ENCODE data around the gene C1S. TPM values are rescaled to one million over a fixed set of nuclear protein-coding genes. Genes with fewer than 3 reads are reported as not detected.
A peak's percentile ranks its signal among the peaks of the same experiment; 100 is the strongest.

C1S gene
- total RNA-seq, 1 experiment from 2014 or later: 7.1 TPM

DNA sequence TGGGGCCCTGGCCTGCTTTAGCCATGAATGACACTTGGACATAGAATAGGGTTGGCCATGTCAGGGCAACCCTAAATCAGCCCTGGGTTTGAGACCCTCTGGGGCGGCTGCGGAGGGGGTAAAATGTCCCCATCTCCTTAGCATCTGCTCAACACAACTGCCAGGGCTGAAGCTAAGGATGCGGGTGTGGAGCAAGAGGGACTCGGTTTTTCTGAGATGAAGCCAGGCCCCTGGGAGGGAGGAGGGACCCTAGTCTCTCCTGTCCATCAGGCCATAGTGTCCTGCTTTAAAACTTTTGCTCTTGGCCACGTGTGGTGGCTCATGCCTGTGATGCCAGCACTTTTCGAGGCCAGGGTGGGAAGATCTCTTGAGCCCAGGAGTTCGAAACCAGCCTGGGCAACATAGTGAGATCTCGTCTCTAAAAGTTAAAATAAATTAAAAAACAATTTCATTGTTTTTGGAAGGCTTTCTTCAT lies 32.5 kb downstream of the C1S start:
- H3K27me3 Mint-ChIP-seq (ENCODE audit: unreplicated experiment): peaks cover 44% of the 10 kb centered on the region
- no peak for DNase-seq
- H3K36me3 Mint-ChIP-seq (ENCODE audit: insufficient read depth, unreplicated experiment): peaks cover 31% of the 10 kb centered on the region
- BruUV-seq (replicated peaks): no TSS peak
- intact Hi-C loops (cut with micrococcal nuclease; ENCODE audit: unreplicated experiment): loop anchor here (1.0 to 5.0 kb wide), 3 partner anchors 33 to 149 kb away; partner anchors contain the start of genes C12orf57, C1S and LPCAT3
- TF ChIP-seq, protein P1, sequence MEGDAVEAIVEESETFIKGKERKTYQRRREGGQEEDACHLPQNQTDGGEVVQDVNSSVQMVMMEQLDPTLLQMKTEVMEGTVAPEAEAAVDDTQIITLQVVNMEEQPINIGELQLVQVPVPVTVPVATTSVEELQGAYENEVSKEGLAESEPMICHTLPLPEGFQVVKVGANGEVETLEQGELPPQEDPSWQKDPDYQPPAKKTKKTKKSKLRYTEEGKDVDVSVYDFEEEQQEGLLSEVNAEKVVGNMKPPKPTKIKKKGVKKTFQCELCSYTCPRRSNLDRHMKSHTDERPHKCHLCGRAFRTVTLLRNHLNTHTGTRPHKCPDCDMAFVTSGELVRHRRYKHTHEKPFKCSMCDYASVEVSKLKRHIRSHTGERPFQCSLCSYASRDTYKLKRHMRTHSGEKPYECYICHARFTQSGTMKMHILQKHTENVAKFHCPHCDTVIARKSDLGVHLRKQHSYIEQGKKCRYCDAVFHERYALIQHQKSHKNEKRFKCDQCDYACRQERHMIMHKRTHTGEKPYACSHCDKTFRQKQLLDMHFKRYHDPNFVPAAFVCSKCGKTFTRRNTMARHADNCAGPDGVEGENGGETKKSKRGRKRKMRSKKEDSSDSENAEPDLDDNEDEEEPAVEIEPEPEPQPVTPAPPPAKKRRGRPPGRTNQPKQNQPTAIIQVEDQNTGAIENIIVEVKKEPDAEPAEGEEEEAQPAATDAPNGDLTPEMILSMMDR (IDR thresholded peaks at IDR 0.05; ENCODE audit: unreplicated experiment): no peak
- CTCF ChIA-PET: no interaction called here
- H3K27ac Mint-ChIP-seq (ENCODE audit: unreplicated experiment): no peak overlapping the region
- H3K4me1 Mint-ChIP-seq (ENCODE audit: low read depth, unreplicated experiment): no peaks in the 10 kb centered on the region
- H3K4me3 Mint-ChIP-seq (ENCODE audit: low read depth, unreplicated experiment): peak overlapping the region; percentile 57
- H3K9me3 Mint-ChIP-seq (ENCODE audit: low read depth, unreplicated experiment): no peaks in the 10 kb centered on the region

DNA sequence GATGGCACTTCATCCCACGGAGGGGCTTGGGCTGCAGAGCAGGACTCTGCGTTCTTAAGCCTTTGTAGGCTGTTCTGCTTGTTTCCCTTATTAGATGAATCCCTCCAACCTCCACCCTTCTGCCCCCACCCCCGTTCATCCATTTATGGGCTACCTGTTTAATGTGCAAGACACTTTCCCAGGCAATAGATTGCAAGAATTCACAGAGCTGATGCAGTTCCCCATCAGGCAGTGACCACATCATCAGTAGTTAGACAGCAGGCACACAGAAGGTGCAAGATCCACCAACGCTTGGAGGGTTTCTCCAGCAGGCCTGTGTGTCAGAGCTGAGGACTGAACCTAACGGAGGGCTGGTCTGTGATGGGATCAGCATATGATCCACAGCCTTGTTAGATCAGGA lies 33.0 kb downstream of the C1S start:
- Mint-ChIP-seq H3K36me3 (ENCODE audit: insufficient read depth, unreplicated experiment) (peaks cover 31% of the 10 kb centered on the region), H3K4me3 (ENCODE audit: low read depth, unreplicated experiment) (no peak overlapping the region), H3K9me3 (ENCODE audit: low read depth, unreplicated experiment) (no peaks in the 10 kb centered on the region), H3K27ac (ENCODE audit: unreplicated experiment) (peak overlapping the region; percentile 16), H3K4me1 (ENCODE audit: low read depth, unreplicated experiment) (no peaks in the 10 kb centered on the region), H3K27me3 (ENCODE audit: unreplicated experiment) (peaks cover 41% of the 10 kb centered on the region)
- no peak for DNase-seq
- BruUV-seq (replicated peaks): no TSS peak
- TF ChIP-seq, protein P1 (IDR thresholded peaks at IDR 0.05; ENCODE audit: unreplicated experiment): no peak
- intact Hi-C loops (cut with micrococcal nuclease; ENCODE audit: unreplicated experiment): loop anchor here (5.0 kb wide), 1 partner anchor 76 kb away; the partner anchor contains the start of gene LPCAT3
- CTCF ChIA-PET: interaction anchor here (0.6 to 0.9 kb wide), 2 partner anchors 25 to 165 kb away, joined by 3 to 8 read pairs; no protein-coding TSS in a partner anchor

DNA sequence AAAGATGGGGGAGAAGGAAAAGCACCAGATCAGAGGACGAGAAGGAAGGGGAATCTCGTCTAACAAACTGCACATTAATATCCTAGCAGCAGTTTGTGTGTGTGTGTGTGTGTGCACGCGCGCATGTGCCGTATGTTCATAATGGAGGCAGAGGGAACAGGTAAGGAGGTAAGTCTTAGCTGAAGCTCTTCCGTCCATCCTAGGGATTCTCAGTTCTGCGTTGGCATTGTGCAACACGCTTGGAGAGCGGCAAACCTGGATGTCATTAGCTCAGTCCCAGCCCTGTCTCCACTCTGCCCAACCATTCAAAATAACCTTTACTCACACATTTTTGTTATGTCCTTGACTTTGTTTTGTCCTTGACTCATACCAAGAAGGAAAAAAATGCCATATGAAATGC lies 33.4 kb downstream of the C1S start:
- Mint-ChIP-seq H3K27me3 (ENCODE audit: unreplicated experiment) (peaks cover 37% of the 10 kb centered on the region), H3K4me3 (ENCODE audit: low read depth, unreplicated experiment) (no peak overlapping the region)
- CTCF ChIA-PET: interaction anchor here (0.6 to 0.9 kb wide), 2 partner anchors 25 to 166 kb away, joined by 3 to 8 read pairs; no protein-coding TSS in a partner anchor

DNA sequence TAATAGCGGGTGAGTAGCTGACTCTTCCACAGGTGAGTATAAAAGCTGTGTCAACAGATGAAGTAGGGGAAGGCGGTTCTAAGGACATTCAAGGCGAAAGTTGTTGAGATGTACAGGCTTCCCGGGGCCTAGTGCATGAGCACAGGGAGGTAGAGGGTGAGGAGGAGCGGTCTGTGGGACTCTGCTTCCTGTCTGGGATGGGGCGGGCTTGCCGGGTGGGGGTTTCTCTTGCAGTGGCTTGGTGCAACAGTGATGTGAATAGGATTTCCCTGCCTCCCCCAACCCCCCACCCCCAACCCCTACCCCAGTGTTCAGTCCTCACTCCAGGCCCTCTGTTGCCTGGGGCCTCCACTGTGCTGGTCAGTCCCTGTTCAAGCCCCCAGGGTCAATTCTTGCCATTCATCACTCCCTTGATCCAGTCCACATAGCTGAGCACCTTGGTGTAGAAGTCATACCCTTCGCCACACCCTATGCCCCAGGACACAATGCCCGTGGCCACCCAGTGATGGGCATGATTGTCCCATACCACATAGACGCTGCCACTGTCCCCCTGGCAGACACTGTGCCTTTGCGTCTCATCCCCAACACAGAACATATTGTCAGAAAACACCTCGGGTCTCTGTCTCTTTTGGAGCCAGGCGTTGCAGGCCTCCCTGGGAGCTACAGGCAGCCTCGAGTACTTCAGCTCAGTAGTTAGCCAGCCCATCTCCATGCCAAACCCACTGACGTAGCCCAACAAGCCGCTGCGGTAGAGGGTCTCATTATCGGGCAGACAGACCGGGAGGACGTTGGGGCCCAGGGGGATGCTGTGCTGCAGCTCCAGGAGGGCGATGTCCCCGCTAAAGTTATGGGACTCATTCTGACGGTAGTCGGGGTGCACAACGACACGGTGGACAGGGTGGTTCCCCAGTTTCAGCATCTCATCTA lies 35.8 kb downstream of the C1S start:
- TF ChIP-seq, protein P1 (IDR thresholded peaks at IDR 0.05; ENCODE audit: unreplicated experiment): no peak
- Mint-ChIP-seq H3K27ac (ENCODE audit: unreplicated experiment) (no peak overlapping the region), H3K4me1 (ENCODE audit: low read depth, unreplicated experiment) (no peaks in the 10 kb centered on the region), H3K9me3 (ENCODE audit: low read depth, unreplicated experiment) (no peaks in the 10 kb centered on the region), H3K36me3 (ENCODE audit: insufficient read depth, unreplicated experiment) (peaks cover 31% of the 10 kb centered on the region), H3K27me3 (ENCODE audit: unreplicated experiment) (peaks cover 16% of the 10 kb centered on the region), H3K4me3 (ENCODE audit: low read depth, unreplicated experiment) (no peak overlapping the region)
- intact Hi-C loops (cut with micrococcal nuclease; ENCODE audit: unreplicated experiment): no loop called here
- no peak for DNase-seq
- no TSS peak for BruUV-seq (replicated peaks)
- CTCF ChIA-PET: interaction anchor here (1.0 kb wide), 1 partner anchor 12 kb away, joined by 5 read pairs; no protein-coding TSS in a partner anchor

More for the DNA sequence above, 33.4 kb downstream of the C1S start:
- TF ChIP-seq, protein P1 (IDR thresholded peaks at IDR 0.05; ENCODE audit: unreplicated experiment): no peak
- no peak for DNase-seq
- intact Hi-C loops (cut with micrococcal nuclease; ENCODE audit: unreplicated experiment): loop anchor here (5.0 kb wide), 1 partner anchor 77 kb away; the partner anchor contains the start of gene LPCAT3
- Mint-ChIP-seq H3K9me3 (ENCODE audit: low read depth, unreplicated experiment) (no peaks in the 10 kb centered on the region), H3K27ac (ENCODE audit: unreplicated experiment) (peak overlapping the region; percentile 16), H3K36me3 (ENCODE audit: insufficient read depth, unreplicated experiment) (peaks cover 31% of the 10 kb centered on the region), H3K4me1 (ENCODE audit: low read depth, unreplicated experiment) (no peaks in the 10 kb centered on the region)
- no TSS peak for BruUV-seq (replicated peaks)

Measured in Calu3 (cell line).